WTC11 (cell line): ENCODE results near the gene WBP1L.

ENCODE experiments used
- CTCF ChIP-seq: fragments of 200-600 bp; IDR thresholded peaks from 2 replicates; pipeline ENCODE4 v1.8.0; 2022; ENCODE audit warnings: antibody characterized with exemption
- SMAD4 ChIP-seq: sonication (generic); formaldehyde crosslinking; IDR thresholded peaks from 2 replicates; pipeline ENCODE4 v1.8.0; 2022; ENCODE audit warnings: mild to moderate bottlenecking, missing genetic modification reagents
- ZNF138 ChIP-seq: sonication (generic); formaldehyde crosslinking; conservative IDR thresholded peaks from 2 replicates; pipeline ENCODE4 v1.8.1; 2022; ENCODE audit warnings: mild to moderate bottlenecking, moderate library complexity, missing genetic modification reagents

- TF ChIP-seq ZNF138 (CRISPR knock-in tag) (no peak), CTCF (no peak), SMAD4 (CRISPR knock-in tag) (no peak)
Observed at GRCh38 chr10:102865620-102866019, 121.9 kb downstream of the WBP1L start.
